22Rv1 (cell line): Measurements from ENCODE around the gene EPHA10.

Experiments
- CTCF ChIP-seq: fragments of 450-650 bp; IDR thresholded peaks from 2 replicates; pipeline ENCODE4 v1.5.1; 2017; ENCODE audit warnings: mild to moderate bottlenecking
- ZFX ChIP-seq: fragments of 450-650 bp; IDR thresholded peaks from 2 replicates; pipeline ENCODE4 v1.6.1; 2017; ENCODE audit warnings: antibody characterized with exemption, borderline replicate concordance

GRCh38 chr1:37764888-37765441 lies at the start of gene EPHA10:
- TF ChIP-seq CTCF (no peak), ZFX (no peak)
